NCI-H69 (cell line): Measurements from ENCODE around the gene HECW1.
"Not testable (repeated sequence)": the region's sequence is repeated elsewhere in the genome, so short reads cannot be mapped to it uniquely, and the experiment has no call there.

ENCODE experiments used
- DNase-seq: peaks from one replicate; lab custom pipeline; 2025; lab: John Stamatoyannopoulos, UW

Gene HECW1

GRCh38 chr7:43208242-43208641, 95.8 kb downstream of the HECW1 start:
- DNase-seq: no peak

GRCh38 chr7:43210539-43210938, 98.1 kb downstream of the HECW1 start:
- DNase-seq: not testable (repeated sequence)

GRCh38 chr7:43211286-43211685, 98.8 kb downstream of the HECW1 start:
- DNase-seq: no peak

GRCh38 chr7:43211693-43212092, 99.2 kb downstream of the HECW1 start:
- no peak for DNase-seq

GRCh38 chr7:43212921-43213320, 100.5 kb downstream of the HECW1 start:
- no peak for DNase-seq

GRCh38 chr7:43215061-43215460, 102.6 kb downstream of the HECW1 start:
- DNase-seq: no peak

GRCh38 chr7:43217055-43217454, 104.6 kb downstream of the HECW1 start:
- DNase-seq: no peak

GRCh38 chr7:43218901-43219300, 106.5 kb downstream of the HECW1 start:
- not testable (repeated sequence) for DNase-seq

GRCh38 chr7:43220250-43220649, 107.8 kb downstream of the HECW1 start:
- DNase-seq: no peak

GRCh38 chr7:43220742-43221141, 108.3 kb downstream of the HECW1 start:
- no peak for DNase-seq

GRCh38 chr7:43229801-43230200, 117.4 kb downstream of the HECW1 start:
- DNase-seq: no peak

GRCh38 chr7:43232366-43232765, 119.9 kb downstream of the HECW1 start:
- no peak for DNase-seq

- no peak for DNase-seq
These were observed 121.6 kb downstream of the HECW1 start for GRCh38 chr7:43234073-43234472.

- no peak for DNase-seq
These were observed 122.5 kb downstream of the HECW1 start for GRCh38 chr7:43234968-43235367.

GRCh38 chr7:43240565-43240964, 128.1 kb downstream of the HECW1 start:
- no peak for DNase-seq

- no peak for DNase-seq
These were observed 130.3 kb downstream of the HECW1 start for GRCh38 chr7:43242628-43243255.

- DNase-seq: no peak
These were observed 131.8 kb downstream of the HECW1 start for GRCh38 chr7:43244232-43244631.

GRCh38 chr7:43244784-43245183, 132.3 kb downstream of the HECW1 start:
- no peak for DNase-seq

- DNase-seq: no peak
These were observed 135.3 kb downstream of the HECW1 start for GRCh38 chr7:43247757-43248156.

GRCh38 chr7:43248553-43248952, 136.1 kb downstream of the HECW1 start:
- no peak for DNase-seq

GRCh38 chr7:43248961-43249822, 136.7 kb downstream of the HECW1 start:
- DNase-seq: no peak

- DNase-seq: no peak
These were observed 137.3 kb downstream of the HECW1 start for GRCh38 chr7:43249823-43250145.

GRCh38 chr7:43260980-43261878, 148.8 kb downstream of the HECW1 start:
- peak; percentile 81 for DNase-seq
